DMS 273 treated with DMSO at 0.1 percent for 48 hours (cell line): ENCODE measurements around the gene PRSS56.
"Not testable (repeated sequence)": the region's sequence is repeated elsewhere in the genome, so short reads cannot be mapped to it uniquely, and the experiment has no call there.

Experiments used
- DNase-seq: peaks from one replicate; lab custom pipeline; 2025; lab: John Stamatoyannopoulos, UW

Gene PRSS56

GRCh38 chr2:232541961-232542714, 21.9 kb downstream of the PRSS56 start:
- no peak for DNase-seq

GRCh38 chr2:232542715-232543467, 22.7 kb downstream of the PRSS56 start:
- DNase-seq: no peak

- no peak for DNase-seq
Observed at GRCh38 chr2:232543491-232543890, 23.3 kb downstream of the PRSS56 start.

GRCh38 chr2:232543928-232544631, 23.9 kb downstream of the PRSS56 start:
- DNase-seq: no peak

GRCh38 chr2:232544674-232545073, 24.5 kb downstream of the PRSS56 start:
- DNase-seq: no peak

GRCh38 chr2:232545511-232546375, 25.6 kb downstream of the PRSS56 start:
- no peak for DNase-seq

- DNase-seq: no peak
Observed at GRCh38 chr2:232547991-232548390, 27.8 kb downstream of the PRSS56 start.

GRCh38 chr2:232549655-232550353, 29.6 kb downstream of the PRSS56 start:
- no peak for DNase-seq

- DNase-seq: peak; percentile 83
Observed at GRCh38 chr2:232550354-232551249, 30.4 kb downstream of the PRSS56 start, which contains the start of the genes EIF4E2 and TIGD1. TSS of gene EIF4E2 (plus strand) at chr2:232550689. CDS start at chr2:232550725, 36 bp downstream. TSS of gene TIGD1 (minus strand) at chr2:232550557. CDS start at chr2:232549882, 675 bp downstream.

- no peak for DNase-seq
Observed at GRCh38 chr2:232551250-232551638, 31.1 kb downstream of the PRSS56 start.

GRCh38 chr2:232551776-232552175, 31.6 kb downstream of the PRSS56 start:
- no peak for DNase-seq

- DNase-seq: no peak
Observed at GRCh38 chr2:232556426-232556825, 36.2 kb downstream of the PRSS56 start.

- no peak for DNase-seq
Observed at GRCh38 chr2:232562515-232563151, 42.4 kb downstream of the PRSS56 start.

- DNase-seq: no peak
Observed at GRCh38 chr2:232563580-232563979, 43.4 kb downstream of the PRSS56 start.

GRCh38 chr2:232567721-232568120, 47.5 kb downstream of the PRSS56 start:
- no peak for DNase-seq

GRCh38 chr2:232568161-232568560, 48.0 kb downstream of the PRSS56 start:
- DNase-seq: no peak

- no peak for DNase-seq
Observed at GRCh38 chr2:232569541-232569940, 49.4 kb downstream of the PRSS56 start.

GRCh38 chr2:232570481-232570880, 50.3 kb downstream of the PRSS56 start:
- DNase-seq: not testable (repeated sequence)

- DNase-seq: no peak
Observed at GRCh38 chr2:232571026-232571474, 50.9 kb downstream of the PRSS56 start.
